ENCODE data around the gene TMCO2. TPM values are rescaled to one million over a fixed set of nuclear protein-coding genes. Genes with fewer than 3 reads are reported as not detected.

Gene TMCO2
- total and polyA plus RNA-seq, 2 experiments from 2014 or later = not detected

- TF ChIP-seq, protein P1, sequence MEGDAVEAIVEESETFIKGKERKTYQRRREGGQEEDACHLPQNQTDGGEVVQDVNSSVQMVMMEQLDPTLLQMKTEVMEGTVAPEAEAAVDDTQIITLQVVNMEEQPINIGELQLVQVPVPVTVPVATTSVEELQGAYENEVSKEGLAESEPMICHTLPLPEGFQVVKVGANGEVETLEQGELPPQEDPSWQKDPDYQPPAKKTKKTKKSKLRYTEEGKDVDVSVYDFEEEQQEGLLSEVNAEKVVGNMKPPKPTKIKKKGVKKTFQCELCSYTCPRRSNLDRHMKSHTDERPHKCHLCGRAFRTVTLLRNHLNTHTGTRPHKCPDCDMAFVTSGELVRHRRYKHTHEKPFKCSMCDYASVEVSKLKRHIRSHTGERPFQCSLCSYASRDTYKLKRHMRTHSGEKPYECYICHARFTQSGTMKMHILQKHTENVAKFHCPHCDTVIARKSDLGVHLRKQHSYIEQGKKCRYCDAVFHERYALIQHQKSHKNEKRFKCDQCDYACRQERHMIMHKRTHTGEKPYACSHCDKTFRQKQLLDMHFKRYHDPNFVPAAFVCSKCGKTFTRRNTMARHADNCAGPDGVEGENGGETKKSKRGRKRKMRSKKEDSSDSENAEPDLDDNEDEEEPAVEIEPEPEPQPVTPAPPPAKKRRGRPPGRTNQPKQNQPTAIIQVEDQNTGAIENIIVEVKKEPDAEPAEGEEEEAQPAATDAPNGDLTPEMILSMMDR (conservative IDR thresholded peaks at IDR 0.05; ENCODE audit: low read depth in 2 of 2) = no peak
- TF ChIP-seq ETS1 (IDR thresholded peaks at IDR 0.05) (no peak), REST (IDR thresholded peaks at IDR 0.05; ENCODE audit: unreplicated experiment) (no peak), POLR2AphosphoS5 (IDR thresholded peaks at IDR 0.05; ENCODE audit: low read depth) (no peak), STAT1 (IDR thresholded peaks at IDR 0.05; ENCODE audit: unreplicated experiment) (no peak)
Measured at GRCh38 chr1:40264354-40264781, 16.6 kb downstream of the TMCO2 start (continued).

DNA sequence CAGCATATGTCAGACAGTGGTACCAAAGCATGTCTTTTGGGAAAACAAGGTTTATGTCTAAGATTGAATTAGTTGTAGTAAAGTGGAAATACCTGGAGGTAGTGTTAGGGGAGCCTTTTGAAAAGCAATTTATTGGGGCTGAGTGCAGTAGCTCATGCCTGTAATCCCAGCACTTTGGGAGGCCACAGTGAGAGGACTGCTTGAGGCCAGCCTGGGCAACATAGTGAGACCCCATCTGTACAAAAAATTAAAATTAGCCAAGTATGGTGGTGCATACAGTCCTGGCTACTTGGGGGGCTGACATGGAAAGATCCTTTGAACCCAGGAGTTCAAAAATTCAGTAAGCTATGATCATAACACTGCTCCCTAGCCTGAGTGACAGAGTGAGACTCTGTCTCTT lies 17.6 kb downstream of the TMCO2 start:
- Mint-ChIP-seq H3K4me1 (no peaks in the 10 kb centered on the region), H3K27me3 (ENCODE audit: insufficient read depth, low read depth, poor library complexity) (peaks cover under 1% of the 10 kb centered on the region), H3K4me3 (no peak overlapping the region), H3K36me3 (ENCODE audit: low read depth) (peaks cover 56% of the 10 kb centered on the region), H3K9me3 (no peaks in the 10 kb centered on the region), H3K27ac (no peak overlapping the region)
- Histone ChIP-seq H3K27me3 (ENCODE audit: insufficient read depth) (no peaks in the 10 kb centered on the region), H3K4me3 (no peak overlapping the region), H3K4me2 (no peak overlapping the region), H4K20me1 (replicated peaks; ENCODE audit: insufficient read depth) (peaks cover 7% of the 10 kb centered on the region; the same call in 1 of the 2 replicates), H3K79me2 (replicated peaks; ENCODE audit: insufficient read depth) (peaks cover 49% of the 10 kb centered on the region; the same call in 1 of the 2 replicates), H3K4me1 (ENCODE audit: insufficient read depth) (no peaks in the 10 kb centered on the region), H3K9me2 (ENCODE audit: insufficient read depth) (no peaks in the 10 kb centered on the region), H3F3A (replicated peaks; ENCODE audit: low read depth) (no peaks in the 10 kb centered on the region), H3K36me3 (ENCODE audit: insufficient read depth) (peaks cover 45% of the 10 kb centered on the region), H2AFZ (no peak overlapping the region), H3K27ac (ENCODE audit: low read depth) (no peak overlapping the region)
- no peak for DNase-seq (ENCODE audit: low spot score)
- no peak for ATAC-seq
- TF ChIP-seq CREB1 (CRISPR knock-in tag; IDR thresholded peaks at IDR 0.05; ENCODE audit: low read depth) = no peak
- no peak for TF ChIP-seq JUNB (IDR thresholded peaks at IDR 0.05; ENCODE audit: unreplicated experiment)
- TF ChIP-seq NANOG (IDR thresholded peaks at IDR 0.05; ENCODE audit: borderline replicate concordance) = no peak
- no peak for TF ChIP-seq ETS1 (IDR thresholded peaks at IDR 0.05)
- TF ChIP-seq EZH2 (IDR thresholded peaks at IDR 0.05; ENCODE audit: low read depth, unreplicated experiment) = no peak
- TF ChIP-seq ZNF114 (CRISPR knock-in tag; IDR thresholded peaks at IDR 0.05) = no peak
- TF ChIP-seq, protein P1 (conservative IDR thresholded peaks at IDR 0.05; ENCODE audit: low read depth in 2 of 2) = no peak

All from GM23338 (cell line).